ENCODE results near the gene FAM187B. TPM values are rescaled to one million over a fixed set of nuclear protein-coding genes. Genes with fewer than 3 reads are reported as not detected.

The FAM187B gene
- total RNA-seq, 1 donor from 2014 or later: not detected

- DNase-seq (ENCODE audit: low read depth) (no peak), FAIRE-seq (no peak)
- H3K27me3 ChIP-seq (ENCODE audit: control insufficient read depth, insufficient read depth, low read length): no peaks in the 10 kb centered on the region
- no peak overlapping the region for H3K4me3 ChIP-seq (ENCODE audit: low read depth, low read length)
- no peaks in the 10 kb centered on the region for H3K36me3 ChIP-seq (ENCODE audit: control insufficient read depth, insufficient read depth, low read length)
- no peak for TF ChIP-seq CTCF (IDR thresholded peaks at IDR 0.05; ENCODE audit: insufficient read depth, low read length, severe bottlenecking)
Measured at GRCh38 chr19:35194012-35194984, 34.2 kb downstream of the FAM187B start.

- no peak for FAIRE-seq
- no peak for TF ChIP-seq CTCF (IDR thresholded peaks at IDR 0.05; ENCODE audit: insufficient read depth, low read length, severe bottlenecking)
Measured at GRCh38 chr19:35184884-35185283, 43.7 kb downstream of the FAM187B start.

GRCh38 chr19:35184267-35184666 is 44.3 kb downstream of the FAM187B start:
- no peak for DNase-seq (ENCODE audit: low read depth)
- Histone ChIP-seq H3K27me3 (ENCODE audit: control insufficient read depth, insufficient read depth, low read length) (no peaks in the 10 kb centered on the region), H3K36me3 (ENCODE audit: control insufficient read depth, insufficient read depth, low read length) (no peaks in the 10 kb centered on the region), H3K4me3 (ENCODE audit: low read depth, low read length) (no peak overlapping the region)
- no peak for TF ChIP-seq CTCF (IDR thresholded peaks at IDR 0.05; ENCODE audit: insufficient read depth, low read length, severe bottlenecking)
- no peak for FAIRE-seq

More at GRCh38 chr19:35184884-35185283, 43.7 kb downstream of the FAM187B start:
- no peak overlapping the region for H3K4me3 ChIP-seq (ENCODE audit: low read depth, low read length)
- no peaks in the 10 kb centered on the region for H3K27me3 ChIP-seq (ENCODE audit: control insufficient read depth, insufficient read depth, low read length)
- no peak for DNase-seq (ENCODE audit: low read depth)
- no peaks in the 10 kb centered on the region for H3K36me3 ChIP-seq (ENCODE audit: control insufficient read depth, insufficient read depth, low read length)

- TF ChIP-seq CTCF (IDR thresholded peaks at IDR 0.05; ENCODE audit: insufficient read depth, low read length, severe bottlenecking): no peak
- H3K4me3 ChIP-seq (ENCODE audit: low read depth, low read length): no peak overlapping the region
- no peaks in the 10 kb centered on the region for H3K36me3 ChIP-seq (ENCODE audit: control insufficient read depth, insufficient read depth, low read length)
- DNase-seq (ENCODE audit: low read depth) (no peak), FAIRE-seq (no peak)
- no peaks in the 10 kb centered on the region for H3K27me3 ChIP-seq (ENCODE audit: control insufficient read depth, insufficient read depth, low read length)
Measured at GRCh38 chr19:35181387-35181786, 47.2 kb downstream of the FAM187B start.

- FAIRE-seq (no peak), DNase-seq (ENCODE audit: low read depth) (no peak)
- Histone ChIP-seq H3K27me3 (ENCODE audit: control insufficient read depth, insufficient read depth, low read length) (no peaks in the 10 kb centered on the region), H3K36me3 (ENCODE audit: control insufficient read depth, insufficient read depth, low read length) (no peaks in the 10 kb centered on the region), H3K4me3 (ENCODE audit: low read depth, low read length) (no peak overlapping the region)
- no peak for TF ChIP-seq CTCF (IDR thresholded peaks at IDR 0.05; ENCODE audit: insufficient read depth, low read length, severe bottlenecking)
Measured at GRCh38 chr19:35179830-35180229, 48.7 kb downstream of the FAM187B start.

Measured in bronchial epithelial cell (primary cell).